Activated naive CD8-positive, alpha-beta T cell (primary cell): Measurements from ENCODE around the gene TIGD3.

ENCODE experiments used
- H3K27ac Mint-ChIP-seq: one replicate; pipeline ENCODE4 v1.8.0; 2021; ENCODE audit warnings: mixed read lengths
- H3K27me3 Mint-ChIP-seq: one replicate; pipeline ENCODE4 v1.8.0; 2021; ENCODE audit warnings: mixed read lengths
- H3K36me3 Mint-ChIP-seq: one replicate; pipeline ENCODE4 v1.8.0; 2021; ENCODE audit warnings: mixed read lengths
- H3K4me1 Mint-ChIP-seq: one replicate; pipeline ENCODE4 v1.8.0; 2021; ENCODE audit warnings: low read depth, mixed read lengths
- H3K4me3 Mint-ChIP-seq: one replicate; pipeline ENCODE4 v1.8.0; 2021; ENCODE audit warnings: mild to moderate bottlenecking, mixed read lengths
- H3K9me3 Mint-ChIP-seq: one replicate; pipeline ENCODE4 v1.8.0; 2021; ENCODE audit warnings: low read depth, mixed read lengths

TIGD3 gene

DNA sequence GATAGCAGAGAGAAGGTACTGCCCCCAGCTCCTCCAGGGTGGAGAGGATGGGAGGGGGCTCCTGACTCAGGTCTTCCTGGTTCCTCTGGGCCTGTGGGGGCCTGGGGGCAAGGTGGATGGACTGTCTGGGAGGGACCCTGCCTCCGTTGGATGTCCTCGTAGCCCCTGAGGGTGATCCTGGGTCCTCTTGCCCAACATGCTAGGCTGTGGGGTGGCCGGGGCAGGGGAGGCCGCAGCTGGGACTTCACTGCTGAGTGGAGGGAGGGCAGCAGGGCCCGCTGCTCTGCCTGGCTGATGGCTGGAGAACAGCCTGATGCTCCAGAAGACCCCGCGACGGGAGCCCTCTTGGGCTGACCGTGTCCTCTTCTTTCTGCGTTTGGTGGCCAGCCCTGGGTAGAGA, 45.3 kb downstream of the TIGD3 start:
- Mint-ChIP-seq H3K4me1 (peaks cover 5% of the 10 kb centered on the region), H3K27ac (no peak overlapping the region), H3K9me3 (no peaks in the 10 kb centered on the region), H3K4me3 (no peak overlapping the region), H3K27me3 (no peaks in the 10 kb centered on the region), H3K36me3 (no peaks in the 10 kb centered on the region)

DNA sequence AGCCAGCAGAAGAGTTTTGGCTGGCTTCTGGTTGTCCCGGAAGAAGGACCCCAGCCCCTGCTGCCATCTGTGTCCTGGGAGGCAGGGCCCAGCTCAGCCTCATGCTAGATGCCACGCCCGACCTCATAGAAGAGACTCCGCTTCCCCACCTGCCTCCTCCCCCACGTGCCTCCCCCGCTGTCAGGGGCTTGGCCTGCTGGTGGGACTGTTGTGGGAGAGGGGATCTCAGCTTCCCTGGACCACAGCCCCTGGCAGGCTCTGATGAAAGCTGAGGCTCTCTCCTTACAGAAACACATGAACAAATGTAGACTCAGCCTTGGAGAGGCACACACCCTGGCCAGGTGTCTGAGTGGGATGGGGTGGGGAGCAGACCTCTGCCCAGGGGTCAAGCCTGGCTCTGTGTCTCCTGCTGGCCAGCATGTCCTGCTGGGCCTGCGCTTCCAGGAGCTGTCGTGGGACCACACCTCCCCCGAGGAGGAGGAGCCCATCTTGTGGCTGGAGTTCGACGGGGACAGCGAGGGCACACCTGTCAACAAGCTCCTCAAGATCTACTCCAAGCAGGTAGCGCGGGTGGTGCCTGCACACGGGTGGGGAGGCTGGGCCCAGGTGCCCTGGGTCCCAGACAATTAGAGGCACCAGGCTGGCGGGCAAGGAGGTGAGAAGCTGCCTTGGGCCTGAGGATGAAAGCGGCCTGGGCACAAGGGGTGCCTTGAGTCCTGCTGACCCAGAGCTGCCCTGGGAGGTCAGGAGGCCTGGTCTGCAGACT, 45.9 kb downstream of the TIGD3 start:
- Mint-ChIP-seq H3K27me3 (no peaks in the 10 kb centered on the region), H3K4me1 (peaks cover 5% of the 10 kb centered on the region), H3K27ac (no peak overlapping the region), H3K36me3 (no peaks in the 10 kb centered on the region), H3K9me3 (no peaks in the 10 kb centered on the region), H3K4me3 (no peak overlapping the region)

DNA sequence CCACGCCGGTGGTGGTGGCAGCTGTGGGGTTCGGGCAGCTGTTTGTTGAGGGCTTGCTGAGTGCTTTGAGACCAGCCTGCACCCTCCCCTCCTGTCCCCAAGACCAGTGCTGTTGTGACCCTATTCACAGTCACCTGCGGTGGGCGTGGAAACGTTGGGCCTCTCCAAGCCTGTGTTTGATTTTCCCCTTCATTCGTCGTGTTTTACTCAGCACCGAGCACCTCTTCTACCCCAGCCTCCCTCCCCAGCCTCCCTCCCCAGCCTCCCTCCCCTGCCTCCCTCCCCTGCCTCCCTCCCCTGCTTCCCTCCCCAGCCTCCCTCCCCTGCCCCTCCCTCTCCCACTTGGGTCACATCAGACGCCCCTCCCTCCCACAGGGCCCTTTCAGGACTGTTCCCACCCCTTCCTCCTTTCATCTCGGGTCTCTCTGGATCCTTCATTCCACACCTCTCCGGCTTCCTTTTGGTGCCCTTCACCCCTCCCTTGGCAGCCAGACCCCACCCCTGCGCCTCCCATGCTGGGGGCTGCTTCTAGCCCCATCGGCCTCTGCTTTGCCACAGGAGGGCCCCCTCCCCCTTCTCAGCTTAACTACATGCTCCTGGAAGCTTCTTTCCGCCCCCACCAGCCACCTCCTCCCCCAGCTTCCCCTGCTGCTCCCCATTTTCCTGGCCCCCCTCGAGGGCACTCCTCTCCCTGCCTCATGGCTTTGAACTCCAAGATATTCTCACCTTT, 46.7 kb downstream of the TIGD3 start:
- Mint-ChIP-seq H3K27me3 (no peaks in the 10 kb centered on the region), H3K4me3 (no peak overlapping the region), H3K36me3 (no peaks in the 10 kb centered on the region), H3K9me3 (no peaks in the 10 kb centered on the region), H3K27ac (no peak overlapping the region), H3K4me1 (peaks cover 5% of the 10 kb centered on the region)

DNA sequence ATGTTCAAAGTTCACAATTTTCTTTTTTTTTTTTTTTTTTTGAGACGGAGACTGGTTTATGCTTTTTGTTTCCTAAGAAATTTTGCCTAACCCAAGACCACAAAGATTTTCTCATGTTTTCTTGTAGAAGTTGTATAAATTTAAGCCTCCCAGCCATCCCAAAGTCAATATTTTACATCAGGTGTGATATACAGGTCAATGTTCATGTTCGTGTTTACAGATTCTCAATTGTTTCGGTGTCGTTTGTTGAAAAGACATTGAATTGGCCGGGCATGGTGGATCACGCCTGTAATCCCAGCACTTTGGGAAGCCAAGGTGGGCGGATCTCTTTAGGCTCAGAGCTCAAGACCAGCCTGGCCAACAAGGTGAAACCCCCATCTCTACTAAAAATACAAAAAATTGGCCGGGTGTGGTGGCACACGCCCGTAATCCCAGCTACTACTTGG, 47.3 kb downstream of the TIGD3 start:
- Mint-ChIP-seq H3K36me3 (no peaks in the 10 kb centered on the region), H3K4me3 (no peak overlapping the region), H3K9me3 (no peaks in the 10 kb centered on the region), H3K27ac (no peak overlapping the region), H3K27me3 (no peaks in the 10 kb centered on the region), H3K4me1 (peaks cover 5% of the 10 kb centered on the region)

DNA sequence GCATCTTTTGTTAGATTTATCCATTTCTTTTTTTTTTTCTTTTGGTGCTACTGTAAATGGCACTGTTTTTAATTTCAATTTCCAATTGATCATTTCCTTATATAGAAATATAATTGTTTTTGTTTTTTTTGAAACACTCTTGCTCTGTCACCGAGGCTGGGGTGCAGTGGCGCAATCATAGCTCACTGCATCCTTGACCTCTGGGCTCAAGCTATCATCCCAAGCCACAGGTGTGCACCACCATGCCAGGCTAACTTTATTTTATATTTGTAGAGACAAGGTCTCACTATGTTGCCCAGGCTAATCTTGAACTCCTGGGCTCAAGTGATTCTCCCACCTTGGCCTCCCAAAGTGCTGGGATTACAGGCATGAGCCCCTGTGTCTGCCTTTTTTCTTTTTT, 48.2 kb downstream of the TIGD3 start:
- no peaks in the 10 kb centered on the region for H3K9me3 Mint-ChIP-seq
- no peaks in the 10 kb centered on the region for H3K36me3 Mint-ChIP-seq
- H3K4me3 Mint-ChIP-seq: no peak overlapping the region
- H3K4me1 Mint-ChIP-seq: peaks cover 5% of the 10 kb centered on the region
- no peak overlapping the region for H3K27ac Mint-ChIP-seq
- no peaks in the 10 kb centered on the region for H3K27me3 Mint-ChIP-seq

DNA sequence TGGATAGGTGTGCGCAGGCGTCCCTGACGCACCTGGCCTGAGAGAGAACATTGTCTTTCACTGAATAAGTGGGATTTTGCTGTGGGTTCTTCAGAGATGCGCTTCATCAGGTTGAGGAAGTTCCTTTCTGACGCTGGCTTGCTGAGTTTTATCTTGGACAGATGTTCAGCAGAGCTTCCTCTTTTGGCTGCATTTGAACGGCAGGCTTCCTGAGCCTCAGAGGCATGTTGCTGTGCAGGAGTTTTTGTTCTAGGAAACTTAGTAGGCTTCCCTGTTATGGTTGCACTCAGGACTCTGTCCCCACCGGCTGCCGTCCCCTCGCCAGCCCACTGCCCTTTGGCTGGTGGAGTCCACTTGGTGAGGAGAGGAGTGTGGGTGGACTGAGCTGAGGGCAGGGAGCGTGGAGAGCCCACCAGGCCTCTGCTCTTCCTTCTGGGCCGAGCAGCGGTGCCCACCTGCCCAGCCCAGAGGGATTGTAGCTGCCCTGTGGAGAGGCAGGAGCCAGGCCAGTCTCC, 49.1 kb downstream of the TIGD3 start:
- H3K9me3 Mint-ChIP-seq: no peaks in the 10 kb centered on the region
- no peak overlapping the region for H3K27ac Mint-ChIP-seq
- no peaks in the 10 kb centered on the region for H3K36me3 Mint-ChIP-seq
- H3K4me1 Mint-ChIP-seq: peaks cover 5% of the 10 kb centered on the region
- no peaks in the 10 kb centered on the region for H3K27me3 Mint-ChIP-seq
- H3K4me3 Mint-ChIP-seq: no peak overlapping the region

DNA sequence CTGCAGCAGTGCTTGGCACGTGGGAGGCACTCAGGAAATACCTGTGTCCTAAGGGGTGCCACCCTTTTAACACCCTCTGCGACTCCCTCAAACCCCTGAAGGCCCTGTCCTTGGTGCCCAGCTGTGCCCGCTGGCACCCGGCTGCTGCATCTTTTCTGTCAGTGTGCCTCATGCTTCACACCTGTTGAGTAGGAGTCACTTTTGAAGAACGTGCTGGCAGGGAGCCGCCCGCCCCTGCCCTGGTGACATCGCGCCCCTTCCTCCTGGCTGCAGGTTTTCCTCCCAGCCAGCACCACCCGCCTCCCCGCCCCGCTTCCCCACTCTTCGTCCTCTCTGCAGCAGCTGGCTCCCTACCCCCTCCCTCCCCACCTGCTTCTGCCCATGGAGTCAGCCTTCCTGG, 49.7 kb downstream of the TIGD3 start:
- H3K36me3 Mint-ChIP-seq: no peaks in the 10 kb centered on the region
- H3K9me3 Mint-ChIP-seq: no peaks in the 10 kb centered on the region
- H3K27ac Mint-ChIP-seq: no peak overlapping the region
- H3K27me3 Mint-ChIP-seq: no peaks in the 10 kb centered on the region
- H3K4me1 Mint-ChIP-seq: peaks cover 5% of the 10 kb centered on the region
- H3K4me3 Mint-ChIP-seq: no peak overlapping the region

DNA sequence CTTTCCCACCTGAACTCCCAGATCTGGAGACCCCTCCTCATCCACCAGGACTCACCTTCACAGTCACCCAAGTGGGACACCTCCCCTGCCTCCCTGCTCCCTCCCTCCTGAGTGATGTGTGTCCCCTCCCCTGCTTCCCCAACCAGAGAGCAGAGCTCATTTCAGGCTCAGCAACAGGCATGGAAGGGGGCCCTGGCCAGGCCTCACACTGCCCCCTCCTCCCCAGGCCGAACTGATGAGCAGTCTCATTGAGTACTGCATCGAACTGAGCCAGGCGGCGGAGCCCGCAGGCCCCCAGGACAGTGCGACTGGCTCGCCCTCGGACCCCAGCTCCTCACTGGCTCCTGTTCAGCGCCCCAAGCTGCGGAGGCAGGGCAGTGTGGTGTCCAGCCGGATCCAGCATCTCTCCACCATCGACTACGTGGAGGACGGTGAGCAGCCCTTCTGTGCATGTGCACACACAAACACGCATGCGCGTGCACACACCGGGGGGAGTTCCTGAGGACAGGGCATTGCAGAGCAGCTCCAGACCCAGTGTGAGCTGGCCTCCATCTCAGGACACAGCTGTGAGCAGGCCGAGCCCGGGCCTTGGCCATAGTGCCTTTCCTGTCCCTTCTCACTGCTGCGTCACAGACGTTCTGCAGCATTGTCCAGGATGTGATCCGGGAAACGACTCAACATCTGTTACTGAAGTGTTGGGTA, 50.2 kb downstream of the TIGD3 start:
- H3K27me3 Mint-ChIP-seq: no peaks in the 10 kb centered on the region
- no peak overlapping the region for H3K27ac Mint-ChIP-seq
- H3K4me1 Mint-ChIP-seq: peaks cover 5% of the 10 kb centered on the region
- no peaks in the 10 kb centered on the region for H3K36me3 Mint-ChIP-seq
- no peaks in the 10 kb centered on the region for H3K9me3 Mint-ChIP-seq
- H3K4me3 Mint-ChIP-seq: no peak overlapping the region
